Measurements from ENCODE around the gene MB21D2. TPM values are rescaled to one million over a fixed set of nuclear protein-coding genes. Genes with fewer than 3 reads are reported as not detected.
"Not testable (repeated sequence)": the region's sequence is repeated elsewhere in the genome, so short reads cannot be mapped to it uniquely, and the experiment has no call there.

Gene MB21D2
- total RNA-seq = 1 to 10 TPM in 3 of 4 donors, under 1 TPM in 1; 0.72 to 3.6 (median 2.8) TPM

- Histone ChIP-seq H3K27ac (peak within 1 kb of the TSS; percentile 81 to 95 (median 90)), H3K4me3 (peak within 1 kb of the TSS; percentile 47 to 92 (median 76)), H3K27me3 (peaks cover 0 to 9% (median 0%) of the 10 kb centered on the region in 4 donors), H3K4me1 (peaks cover 4 to 30% (median 13%) of the 10 kb centered on the region in 3 donors), H3K9me3 (no peaks in the 10 kb centered on the region), H3K36me3 (no peaks in the 10 kb centered on the region)
- 0 to 3% methylated on average over 15 to 28 of the region's 66 CpGs for WGBS, 2 donors
- DNase-seq = no peak
- intact Hi-C loops (cut with DNase I) = loop anchor here (10.0 kb wide), 1 partner anchor 83 kb away; no protein-coding TSS in a partner anchor
- TF ChIP-seq POLR2A (IDR thresholded peaks at IDR 0.05) (peak in 2 of 4 donors; percentile 32 to 58), CTCF (IDR thresholded peaks at IDR 0.05) (no peak)
Measured at GRCh38 chr3:192917404-192918274, at the start of gene MB21D2. MB21D2 (minus strand) TSS chr3:192917856; CDS start chr3:192917840, 16 bp downstream.

- H3K27me3 ChIP-seq; H3K4me1 ChIP-seq; H3K9me3 ChIP-seq; H3K27ac ChIP-seq; H3K36me3 ChIP-seq; H3K4me3 ChIP-seq; DNase-seq; intact Hi-C loops (cut with DNase I): not testable (repeated sequence)
- 88 to 89% methylated on average over 12 to 14 of the region's 21 CpGs for WGBS, 2 donors
Measured at GRCh38 chr3:192964959-192965719, 47.5 kb upstream of the MB21D2 start.

GRCh38 chr3:192959773-192960172, 42.1 kb upstream of the MB21D2 start:
- Histone ChIP-seq H3K4me1 (peaks cover 0 to 13% (median 0%) of the 10 kb centered on the region in 3 donors), H3K27ac (no peak overlapping the region), H3K4me3 (no peak overlapping the region), H3K9me3 (no peaks in the 10 kb centered on the region), H3K27me3 (no peaks in the 10 kb centered on the region), H3K36me3 (no peaks in the 10 kb centered on the region)
- TF ChIP-seq CTCF (IDR thresholded peaks at IDR 0.05) = no peak
- no peak for TF ChIP-seq POLR2A (IDR thresholded peaks at IDR 0.05)
- WGBS, 2 donors = 64 to 66% methylated on average over 3 of the region's 3 CpGs
- no peak for DNase-seq
- intact Hi-C loops (cut with DNase I) = no loop called here

- H3K27me3 ChIP-seq = no peaks in the 10 kb centered on the region
- intact Hi-C loops (cut with DNase I) = no loop called here
- H3K9me3 ChIP-seq = no peaks in the 10 kb centered on the region
- H3K4me3 ChIP-seq = peak overlapping the region in 1 of 4 donors; percentile 52
- H3K4me1 ChIP-seq = peaks cover 0 to 13% (median 0%) of the 10 kb centered on the region in 3 donors
- peak overlapping the region in 3 of 4 donors; percentile 28 to 86 (median 40) for H3K27ac ChIP-seq
- no peak for DNase-seq
- TF ChIP-seq CTCF (IDR thresholded peaks at IDR 0.05) (no peak), POLR2A (IDR thresholded peaks at IDR 0.05) (no peak)
- H3K36me3 ChIP-seq = no peaks in the 10 kb centered on the region
Measured at GRCh38 chr3:192958219-192958872, 40.7 kb upstream of the MB21D2 start.

- DNase-seq = no peak
- intact Hi-C loops (cut with DNase I) = no loop called here
- Histone ChIP-seq H3K36me3 (no peaks in the 10 kb centered on the region), H3K4me3 (peak overlapping the region in 1 of 4 donors; percentile 52), H3K9me3 (no peaks in the 10 kb centered on the region), H3K4me1 (peaks cover 0 to 13% (median 0%) of the 10 kb centered on the region in 3 donors), H3K27ac (peak overlapping the region; percentile 3 to 86 (median 34)), H3K27me3 (no peaks in the 10 kb centered on the region)
- 4 to 5% methylated on average over 6 of the region's 6 CpGs for WGBS, 2 donors
- TF ChIP-seq CTCF (IDR thresholded peaks at IDR 0.05) = no peak
- no peak for TF ChIP-seq POLR2A (IDR thresholded peaks at IDR 0.05)
Measured at GRCh38 chr3:192957441-192958021, 39.9 kb upstream of the MB21D2 start.

Data from esophagus squamous epithelium (tissue), 5 donors.